ENCODE results near the gene ICAM5.
A peak's percentile ranks its signal among the peaks of the same experiment; 100 is the strongest.
"Not testable (repeated sequence)": the region's sequence is repeated elsewhere in the genome, so short reads cannot be mapped to it uniquely, and the experiment has no call there.

Gene ICAM5

GRCh38 chr19:10289836-10290356 lies at the start of gene ICAM5:
Gene ICAM5, plus strand, starts transcription at chr19:10289952. Its CDS starts 92 bp downstream, at chr19:10290044.
- DNase-seq, result no peak

- DNase-seq, result not testable (repeated sequence)
Observed at GRCh38 chr19:10241826-10242449, 47.8 kb upstream of the ICAM5 start.

- no peak for DNase-seq
Observed at GRCh38 chr19:10243606-10244005, 46.1 kb upstream of the ICAM5 start.

- no peak for DNase-seq
Observed at GRCh38 chr19:10245189-10245939, 44.4 kb upstream of the ICAM5 start.

- DNase-seq, result no peak
Observed at GRCh38 chr19:10246511-10246910, 43.2 kb upstream of the ICAM5 start.

GRCh38 chr19:10251792-10252694 lies 37.7 kb upstream of the ICAM5 start, which contains the start of gene MRPL4:
Gene MRPL4, plus strand, starts transcription at chr19:10252214. Its CDS starts 40 bp downstream, at chr19:10252254.
- peak; percentile 48 to 99 (median 92) for DNase-seq

- no peak for DNase-seq
Observed at GRCh38 chr19:10252707-10253106, 37.0 kb upstream of the ICAM5 start.

GRCh38 chr19:10254244-10254643 lies 35.5 kb upstream of the ICAM5 start:
- no peak for DNase-seq

GRCh38 chr19:10255358-10255757 lies 34.4 kb upstream of the ICAM5 start:
- DNase-seq, result no peak

- no peak for DNase-seq
Observed at GRCh38 chr19:10256551-10256950, 33.2 kb upstream of the ICAM5 start.

GRCh38 chr19:10256970-10257615 lies 32.7 kb upstream of the ICAM5 start:
- no peak for DNase-seq

GRCh38 chr19:10258080-10258710 lies 31.6 kb upstream of the ICAM5 start:
- DNase-seq, result no peak

GRCh38 chr19:10259162-10259905 lies 30.4 kb upstream of the ICAM5 start:
- DNase-seq, result peak in 10 of 14 donors; percentile 1 to 27 (median 12)

GRCh38 chr19:10260141-10260584 lies 29.6 kb upstream of the ICAM5 start:
- no peak for DNase-seq

GRCh38 chr19:10262771-10263170 lies 27.0 kb upstream of the ICAM5 start:
- DNase-seq, result no peak

GRCh38 chr19:10266706-10267105 lies 23.0 kb upstream of the ICAM5 start:
- DNase-seq, result no peak

GRCh38 chr19:10268071-10268470 lies 21.7 kb upstream of the ICAM5 start:
- DNase-seq, result no peak

GRCh38 chr19:10269333-10270179 lies 20.2 kb upstream of the ICAM5 start:
- DNase-seq, result peak in 13 of 14 donors; percentile 10 to 79 (median 36)

GRCh38 chr19:10270180-10270615 lies 19.6 kb upstream of the ICAM5 start:
- peak in 7 of 14 donors; percentile 12 to 45 (median 35) for DNase-seq
